Retina (tissue), 1 donor: ENCODE measurements around the gene GRIK1.

Source experiments
- DNase-seq: peaks from one replicate; pipeline ENCODE4 v3.0.0-alpha.2; 2016

Gene GRIK1

GRCh38 chr21:29661672-29662442 is 277.9 kb downstream of the GRIK1 start:
- DNase-seq = no peak

GRCh38 chr21:29660047-29660720 is 279.6 kb downstream of the GRIK1 start:
- no peak for DNase-seq

- no peak for DNase-seq
Observed at GRCh38 chr21:29658934-29659203, 280.9 kb downstream of the GRIK1 start.

- DNase-seq = no peak
Observed at GRCh38 chr21:29658177-29658933, 281.4 kb downstream of the GRIK1 start.

- no peak for DNase-seq
Observed at GRCh38 chr21:29657240-29657989, 282.4 kb downstream of the GRIK1 start.

- no peak for DNase-seq
Observed at GRCh38 chr21:29656504-29657239, 283.1 kb downstream of the GRIK1 start.

- no peak for DNase-seq
Observed at GRCh38 chr21:29655577-29655976, 284.2 kb downstream of the GRIK1 start.

- no peak for DNase-seq
Observed at GRCh38 chr21:29654855-29655254, 284.9 kb downstream of the GRIK1 start.

- DNase-seq = no peak
Observed at GRCh38 chr21:29654203-29654602, 285.6 kb downstream of the GRIK1 start.

GRCh38 chr21:29650523-29651022 is 289.2 kb downstream of the GRIK1 start:
- no peak for DNase-seq

GRCh38 chr21:29649406-29649814 is 290.4 kb downstream of the GRIK1 start:
- peak; percentile 26 for DNase-seq

- DNase-seq = no peak
Observed at GRCh38 chr21:29648710-29649240, 291.0 kb downstream of the GRIK1 start.

- DNase-seq = no peak
Observed at GRCh38 chr21:29647353-29647781, 292.4 kb downstream of the GRIK1 start.

GRCh38 chr21:29645666-29646553 is 293.9 kb downstream of the GRIK1 start:
- DNase-seq = no peak

GRCh38 chr21:29643289-29643688 is 296.5 kb downstream of the GRIK1 start:
- DNase-seq = no peak

- no peak for DNase-seq
Observed at GRCh38 chr21:29642551-29643245, 297.1 kb downstream of the GRIK1 start.

GRCh38 chr21:29641635-29642550 is 297.9 kb downstream of the GRIK1 start:
- DNase-seq = no peak

- DNase-seq = no peak
Observed at GRCh38 chr21:29641001-29641634, 298.7 kb downstream of the GRIK1 start.

GRCh38 chr21:29640080-29640508 is 299.7 kb downstream of the GRIK1 start:
- no peak for DNase-seq
